MM.1S (cell line): Measurements from ENCODE around the gene SLC33A1.

Source experiments
- DNase-seq: peaks from one replicate; pipeline ENCODE4 v3.0.0-alpha.2; 2015
- H2AFZ ChIP-seq: fragments of 300-600 bp; sonication (generic); 2 replicates; pipeline ENCODE4 v1.6.0; 2016; ENCODE audit warnings: antibody characterized with exemption, low read length
- H3F3A ChIP-seq: fragments of 300-600 bp; sonication (generic); 2 replicates; pipeline ENCODE4 v1.6.1; 2016; ENCODE audit warnings: mild to moderate bottlenecking, antibody characterized with exemption, low read length, moderate library complexity, mixed read lengths; ENCODE audit not compliant: insufficient read depth
- H3K27ac ChIP-seq: fragments of 300-600 bp; sonication (generic); 2 replicates; pipeline ENCODE4 v1.5.1; 2016; ENCODE audit warnings: mild to moderate bottlenecking, low read length
- H3K27me3 ChIP-seq: fragments of 300-600 bp; sonication (generic); replicated peaks from 2 replicates; pipeline ENCODE4 v1.6.0; 2016; ENCODE audit warnings: low read length; ENCODE audit not compliant: insufficient read depth
- H3K36me3 ChIP-seq: fragments of 300-600 bp; sonication (generic); replicated peaks from 2 replicates; pipeline ENCODE4 v1.6.1; 2016; ENCODE audit warnings: mild to moderate bottlenecking, low read length, mixed read lengths; ENCODE audit not compliant: insufficient read depth
- H3K4me1 ChIP-seq: fragments of 300-600 bp; sonication (generic); 2 replicates; pipeline ENCODE4 v1.6.1; 2016; ENCODE audit warnings: low read length, mixed read lengths
- H3K4me2 ChIP-seq: fragments of 300-600 bp; sonication (generic); 2 replicates; pipeline ENCODE4 v1.6.0; 2016; ENCODE audit warnings: low read depth, low read length
- H3K4me3 ChIP-seq: fragments of 300-600 bp; sonication (generic); 2 replicates; pipeline ENCODE4 v1.5.1; 2016; ENCODE audit warnings: low read length, mixed read lengths
- H3K79me2 ChIP-seq: fragments of 300-600 bp; sonication (generic); 2 replicates; pipeline ENCODE4 v1.6.1; 2016; ENCODE audit warnings: mixed run types, low read length, mixed read lengths
- H3K9ac ChIP-seq: fragments of 300-600 bp; sonication (generic); 2 replicates; pipeline ENCODE4 v1.6.1; 2016; ENCODE audit warnings: low read length, mixed read lengths
- H3K9me2 ChIP-seq: fragments of 300-600 bp; sonication (generic); replicated peaks from 2 replicates; pipeline ENCODE4 v1.6.1; 2016; ENCODE audit warnings: mild to moderate bottlenecking, low read length, mixed read lengths; ENCODE audit not compliant: insufficient read depth
- H3K9me3 ChIP-seq: fragments of 300-600 bp; sonication (generic); replicated peaks from 2 replicates; pipeline ENCODE4 v1.6.1; 2016; ENCODE audit warnings: mild to moderate bottlenecking, low read length, mixed read lengths; ENCODE audit not compliant: insufficient read depth
- H4K20me1 ChIP-seq: fragments of 300-600 bp; sonication (generic); 2 replicates; pipeline ENCODE4 v1.6.1; 2016; ENCODE audit warnings: mild to moderate bottlenecking, low read length, moderate library complexity, mixed read lengths; ENCODE audit not compliant: insufficient read depth
- EZH2 ChIP-seq: fragments of 300-600 bp; sonication (generic); optimal IDR thresholded peaks from 2 replicates; pipeline ENCODE3; 2017; ENCODE audit warnings: low read depth, mild to moderate bottlenecking, antibody characterized with exemption, low read length, mixed read lengths
- EZH2phosphoT487 ChIP-seq: fragments of 300-600 bp; sonication (generic); IDR thresholded peaks from 2 replicates; pipeline ENCODE4 v1.6.1; 2018; ENCODE audit warnings: antibody characterized with exemption, low read length
- TF ChIP-seq, protein P1 (sequence below): fragments of 300-600 bp; sonication (generic); IDR thresholded peaks from 2 replicates; pipeline ENCODE4 v1.5.1; 2016; ENCODE audit warnings: antibody characterized with exemption, low read length, mixed read lengths

SLC33A1 gene

DNA sequence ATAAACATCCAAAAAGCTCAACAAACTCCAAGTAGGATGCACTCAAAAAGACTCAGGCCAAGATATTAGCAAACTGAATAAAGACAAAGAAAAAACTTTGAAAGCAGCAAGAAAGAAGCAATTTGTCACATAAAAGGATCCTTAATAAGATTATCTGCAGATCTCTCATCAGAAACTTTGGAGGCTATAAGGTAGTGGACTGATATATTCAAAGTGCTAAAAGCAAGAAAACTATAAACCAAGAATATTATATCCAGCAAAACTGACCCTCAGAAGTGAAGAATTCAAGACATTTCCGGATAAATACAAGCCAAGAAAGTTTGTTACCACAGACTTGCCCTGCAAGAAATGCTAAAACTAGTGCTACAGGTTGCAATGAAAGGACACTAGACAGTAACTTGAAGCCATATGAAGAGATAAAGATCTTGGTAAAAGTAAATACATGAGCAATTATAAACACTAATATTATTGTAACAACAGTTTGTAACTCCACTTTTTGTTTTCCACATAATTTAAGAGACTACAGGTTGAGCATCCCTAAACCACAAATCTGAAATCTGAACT, 71.8 kb downstream of the SLC33A1 start:
- Histone ChIP-seq H3K36me3 (no peaks in the 10 kb centered on the region), H3K4me3 (no peak overlapping the region), H3K4me1 (no peaks in the 10 kb centered on the region), H3K9ac (no peak overlapping the region), H3K4me2 (no peak overlapping the region), H4K20me1 (no peaks in the 10 kb centered on the region), H3K27me3 (no peaks in the 10 kb centered on the region), H3K9me2 (no peaks in the 10 kb centered on the region), H3K27ac (no peak overlapping the region), H3F3A (no peaks in the 10 kb centered on the region), H2AFZ (no peak overlapping the region), H3K9me3 (no peaks in the 10 kb centered on the region), H3K79me2 (no peaks in the 10 kb centered on the region)
- TF ChIP-seq, protein P1, sequence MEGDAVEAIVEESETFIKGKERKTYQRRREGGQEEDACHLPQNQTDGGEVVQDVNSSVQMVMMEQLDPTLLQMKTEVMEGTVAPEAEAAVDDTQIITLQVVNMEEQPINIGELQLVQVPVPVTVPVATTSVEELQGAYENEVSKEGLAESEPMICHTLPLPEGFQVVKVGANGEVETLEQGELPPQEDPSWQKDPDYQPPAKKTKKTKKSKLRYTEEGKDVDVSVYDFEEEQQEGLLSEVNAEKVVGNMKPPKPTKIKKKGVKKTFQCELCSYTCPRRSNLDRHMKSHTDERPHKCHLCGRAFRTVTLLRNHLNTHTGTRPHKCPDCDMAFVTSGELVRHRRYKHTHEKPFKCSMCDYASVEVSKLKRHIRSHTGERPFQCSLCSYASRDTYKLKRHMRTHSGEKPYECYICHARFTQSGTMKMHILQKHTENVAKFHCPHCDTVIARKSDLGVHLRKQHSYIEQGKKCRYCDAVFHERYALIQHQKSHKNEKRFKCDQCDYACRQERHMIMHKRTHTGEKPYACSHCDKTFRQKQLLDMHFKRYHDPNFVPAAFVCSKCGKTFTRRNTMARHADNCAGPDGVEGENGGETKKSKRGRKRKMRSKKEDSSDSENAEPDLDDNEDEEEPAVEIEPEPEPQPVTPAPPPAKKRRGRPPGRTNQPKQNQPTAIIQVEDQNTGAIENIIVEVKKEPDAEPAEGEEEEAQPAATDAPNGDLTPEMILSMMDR = no peak
- TF ChIP-seq EZH2 = no peak
- no peak for DNase-seq

DNA sequence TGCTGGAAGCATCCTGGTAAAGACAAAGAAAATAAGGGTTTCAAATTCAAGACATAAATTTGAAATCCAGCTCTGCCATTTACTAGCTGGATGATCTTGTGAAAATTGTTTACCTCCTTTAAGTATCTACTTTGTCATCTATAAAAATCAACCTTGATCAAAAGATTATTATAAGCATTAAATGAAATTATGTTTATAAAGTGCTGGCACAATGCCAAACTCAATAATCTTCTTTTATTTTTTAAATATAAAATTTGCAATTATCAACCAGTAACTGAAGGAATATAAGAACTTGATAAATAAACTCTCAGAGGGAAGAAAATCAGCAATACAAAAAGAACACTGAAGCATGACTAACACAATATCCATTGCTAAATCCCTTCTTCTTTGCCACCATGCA, 73.9 kb downstream of the SLC33A1 start:
- TF ChIP-seq, protein P1 = no peak
- no peak for TF ChIP-seq EZH2phosphoT487
- TF ChIP-seq EZH2 = no peak
- no peaks in the 10 kb centered on the region for H3K27me3 ChIP-seq
- no peaks in the 10 kb centered on the region for H3K36me3 ChIP-seq
- no peaks in the 10 kb centered on the region for H4K20me1 ChIP-seq
- no peaks in the 10 kb centered on the region for H3K9me3 ChIP-seq
- no peak overlapping the region for H2AFZ ChIP-seq
- no peaks in the 10 kb centered on the region for H3F3A ChIP-seq
- H3K79me2 ChIP-seq = no peaks in the 10 kb centered on the region
- no peak overlapping the region for H3K4me2 ChIP-seq
- DNase-seq = no peak
- H3K9ac ChIP-seq = no peak overlapping the region
- H3K9me2 ChIP-seq = no peaks in the 10 kb centered on the region
- H3K4me1 ChIP-seq = no peaks in the 10 kb centered on the region
- no peak overlapping the region for H3K4me3 ChIP-seq
- no peak overlapping the region for H3K27ac ChIP-seq

DNA sequence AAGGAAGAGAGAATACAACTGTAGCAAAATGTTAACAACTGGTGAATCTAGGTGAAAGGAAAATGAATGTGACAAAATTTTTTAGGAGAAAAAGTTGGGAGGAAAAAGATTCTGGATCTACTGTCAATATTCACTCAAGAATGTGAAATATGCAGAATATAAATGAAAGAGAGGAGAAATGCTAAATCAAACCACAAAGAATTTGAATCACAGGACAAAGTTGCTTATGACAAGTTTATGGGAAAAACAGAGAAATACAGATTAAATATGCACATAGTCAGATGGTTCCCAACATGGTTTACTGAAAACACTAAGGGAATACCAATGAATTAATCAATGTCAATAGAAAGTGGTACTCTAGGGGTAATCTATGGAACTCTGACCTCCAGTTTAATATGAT, 75.8 kb downstream of the SLC33A1 start:
- no peak overlapping the region for H3K9ac ChIP-seq
- no peaks in the 10 kb centered on the region for H3K36me3 ChIP-seq
- no peaks in the 10 kb centered on the region for H4K20me1 ChIP-seq
- H3K27ac ChIP-seq = no peak overlapping the region
- H3K4me2 ChIP-seq = no peak overlapping the region
- H3F3A ChIP-seq = no peaks in the 10 kb centered on the region
- no peak for DNase-seq
- TF ChIP-seq, protein P1 = no peak
- TF ChIP-seq EZH2phosphoT487 = no peak
- TF ChIP-seq EZH2 = no peak
- H3K79me2 ChIP-seq = no peaks in the 10 kb centered on the region
- no peak overlapping the region for H2AFZ ChIP-seq
- no peaks in the 10 kb centered on the region for H3K9me3 ChIP-seq
- H3K4me3 ChIP-seq = no peak overlapping the region
- H3K9me2 ChIP-seq = no peaks in the 10 kb centered on the region
- no peaks in the 10 kb centered on the region for H3K27me3 ChIP-seq
- no peaks in the 10 kb centered on the region for H3K4me1 ChIP-seq
